Muscle of leg (tissue), 11 donors: Measurements from ENCODE around the gene SMAD3. TPM values are rescaled to one million over a fixed set of nuclear protein-coding genes. Genes with fewer than 3 reads are reported as not detected.

ENCODE experiments used
- DNase-seq: peaks from one replicate; pipeline ENCODE4 v3.0.0; 2013
- H3K27ac ChIP-seq: one replicate; pipeline ENCODE4 v1.5.1; 2013; ENCODE audit warnings: mild to moderate bottlenecking, low read length, control low read depth
- H3K27me3 ChIP-seq: one replicate; pipeline ENCODE4 v1.6.1; 2013; ENCODE audit warnings: low read length; ENCODE audit not compliant: control insufficient read depth, insufficient read depth
- H3K36me3 ChIP-seq: one replicate; pipeline ENCODE4 v1.6.1; 2013; ENCODE audit warnings: low read length; ENCODE audit not compliant: control insufficient read depth, insufficient read depth
- H3K4me1 ChIP-seq: one replicate; pipeline ENCODE4 v1.6.1; 2013; ENCODE audit warnings: low read length; ENCODE audit not compliant: control insufficient read depth, insufficient read depth
- H3K4me3 ChIP-seq: one replicate; pipeline ENCODE4 v1.5.1; 2013; ENCODE audit warnings: low read length, control low read depth
- H3K9me3 ChIP-seq: replicated peaks from 2 replicates; pipeline ENCODE4 v1.6.1; 2013; ENCODE audit warnings: low read depth, low read length; ENCODE audit not compliant: control insufficient read depth
- WGBS: methylation state at CpG from one replicate; pipeline ENCODE4 v1.1.5; 2013; ENCODE audit warnings: missing lambda C conversion rate; ENCODE audit not compliant: insufficient coverage; 5-methylcytosine and 5-hydroxymethylcytosine counted together
- polyA plus RNA-seq, 8 donors: library from polyadenylated mRNA; unstranded; fragments of 120-200 nt; gene quantifications; one replicate each; pipeline versions ENCODE4 v1.2.1 to v1.2.3, GENCODE V29; 2013; ENCODE audit warnings: inconsistent platforms in 1 of 8, low replicate concordance in 1 of 8; ENCODE audit not compliant: insufficient read length in 8 of 8, insufficient read depth in 1 of 8
- total RNA-seq: library from RNA; stranded (reverse); fragments of 120-200 nt; gene quantifications from one replicate; pipeline ENCODE4 v1.2.4, GENCODE V29; 2013

SMAD3 gene
- total and polyA plus RNA-seq, 9 donors = 18.3 to 34.0 (median 25.8) TPM

- H3K36me3 ChIP-seq = no peaks in the 10 kb centered on the region
- H3K9me3 ChIP-seq = no peaks in the 10 kb centered on the region
- H3K27me3 ChIP-seq = no peaks in the 10 kb centered on the region
- H3K4me1 ChIP-seq = peaks cover 33% of the 10 kb centered on the region
- no peak for DNase-seq
- no peak overlapping the region for H3K27ac ChIP-seq
- no peak overlapping the region for H3K4me3 ChIP-seq
- WGBS = no CpG with 5 or more reads among the region's 3 CpGs
Measured at GRCh38 chr15:67062369-67062985, 2.9 kb upstream of the SMAD3 start.

- 43% methylated on average over 18 of the region's 33 CpGs for WGBS
- Histone ChIP-seq H3K27me3 (no peaks in the 10 kb centered on the region), H3K4me1 (peaks cover 45% of the 10 kb centered on the region), H3K9me3 (no peaks in the 10 kb centered on the region), H3K36me3 (peaks cover 4% of the 10 kb centered on the region), H3K4me3 (peak overlapping the region; percentile 54), H3K27ac (peak overlapping the region; percentile 88)
- DNase-seq = peak; percentile 79
Measured at GRCh38 chr15:67063689-67064606, 1.5 kb upstream of the SMAD3 start.

GRCh38 chr15:67064607-67065530 is 533 bp upstream of the SMAD3 start:
- no peaks in the 10 kb centered on the region for H3K9me3 ChIP-seq
- H3K27ac ChIP-seq = peak overlapping the region; percentile 88
- H3K4me1 ChIP-seq = peaks cover 44% of the 10 kb centered on the region
- peaks cover 7% of the 10 kb centered on the region for H3K36me3 ChIP-seq
- DNase-seq = no peak
- H3K4me3 ChIP-seq = peak overlapping the region; percentile 93
- no peaks in the 10 kb centered on the region for H3K27me3 ChIP-seq
- WGBS = under 1% methylated on average over 67 of the region's 75 CpGs

DNA sequence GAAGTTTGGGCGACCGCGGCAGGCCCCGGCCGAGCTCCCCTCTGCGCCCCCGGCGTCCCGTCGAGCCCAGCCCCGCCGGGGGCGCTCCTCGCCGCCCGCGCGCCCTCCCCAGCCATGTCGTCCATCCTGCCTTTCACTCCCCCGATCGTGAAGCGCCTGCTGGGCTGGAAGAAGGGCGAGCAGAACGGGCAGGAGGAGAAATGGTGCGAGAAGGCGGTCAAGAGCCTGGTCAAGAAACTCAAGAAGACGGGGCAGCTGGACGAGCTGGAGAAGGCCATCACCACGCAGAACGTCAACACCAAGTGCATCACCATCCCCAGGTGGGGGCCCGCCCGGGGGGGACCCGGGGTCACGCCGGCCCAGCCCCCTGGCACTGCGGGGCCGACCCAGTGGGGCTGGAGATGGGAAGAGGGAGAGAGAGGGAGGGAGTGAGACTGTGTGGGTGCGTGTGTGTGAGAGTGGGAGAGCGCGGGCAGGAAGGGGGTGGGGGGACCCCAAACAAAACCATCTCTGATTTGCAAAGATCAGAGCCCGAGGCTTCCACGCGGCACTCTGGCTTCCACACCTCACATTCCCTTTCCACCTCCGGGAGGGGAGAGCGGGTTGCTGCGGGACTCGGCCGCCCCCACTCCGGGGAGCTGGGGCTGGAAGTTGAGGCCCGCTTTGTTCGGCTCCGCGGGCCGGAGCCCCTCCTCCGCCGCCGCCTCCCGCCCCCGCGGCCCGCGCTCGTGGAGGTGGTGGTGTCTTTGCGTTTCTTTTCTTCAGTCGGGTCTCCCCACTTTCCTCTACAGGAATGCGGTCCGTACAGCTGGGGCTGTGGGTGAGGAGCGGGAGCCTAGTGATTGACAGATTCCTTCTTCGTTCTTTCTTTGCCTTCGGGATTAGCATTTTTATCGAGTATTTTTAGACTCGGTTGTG is 898 bp downstream of the SMAD3 start:
- Histone ChIP-seq H3K4me1 (peaks cover 48% of the 10 kb centered on the region), H3K27me3 (no peaks in the 10 kb centered on the region), H3K27ac (peak overlapping the region; percentile 81), H3K36me3 (peaks cover 9% of the 10 kb centered on the region), H3K9me3 (no peaks in the 10 kb centered on the region), H3K4me3 (peak overlapping the region; percentile 93)
- DNase-seq = peak; percentile 61
- WGBS = 0% methylated on average over 49 of the region's 72 CpGs

GRCh38 chr15:67066959-67067853 is 1.8 kb downstream of the SMAD3 start:
- Histone ChIP-seq H3K27ac (peak overlapping the region; percentile 81), H3K4me3 (peak overlapping the region; percentile 93), H3K4me1 (peaks cover 48% of the 10 kb centered on the region), H3K36me3 (peaks cover 9% of the 10 kb centered on the region), H3K9me3 (no peaks in the 10 kb centered on the region), H3K27me3 (no peaks in the 10 kb centered on the region)
- WGBS = 8% methylated on average over 24 of the region's 28 CpGs
- peak; percentile 58 for DNase-seq

- no peak for DNase-seq
- peaks cover 12% of the 10 kb centered on the region for H3K36me3 ChIP-seq
- H3K4me3 ChIP-seq = peak overlapping the region; percentile 93
- no peaks in the 10 kb centered on the region for H3K27me3 ChIP-seq
- 14% methylated on average over 1 of the region's 3 CpGs for WGBS
- peak overlapping the region; percentile 81 for H3K27ac ChIP-seq
- peaks cover 52% of the 10 kb centered on the region for H3K4me1 ChIP-seq
- H3K9me3 ChIP-seq = no peaks in the 10 kb centered on the region
Measured at GRCh38 chr15:67067930-67068551, 2.6 kb downstream of the SMAD3 start.

- Histone ChIP-seq H3K9me3 (no peaks in the 10 kb centered on the region), H3K36me3 (peaks cover 14% of the 10 kb centered on the region), H3K27me3 (no peaks in the 10 kb centered on the region), H3K4me1 (peaks cover 45% of the 10 kb centered on the region), H3K4me3 (no peak overlapping the region), H3K27ac (no peak overlapping the region)
- WGBS = 40% methylated on average over 2 of the region's 6 CpGs
- DNase-seq = no peak
Measured at GRCh38 chr15:67068710-67069400, 3.5 kb downstream of the SMAD3 start.

DNA sequence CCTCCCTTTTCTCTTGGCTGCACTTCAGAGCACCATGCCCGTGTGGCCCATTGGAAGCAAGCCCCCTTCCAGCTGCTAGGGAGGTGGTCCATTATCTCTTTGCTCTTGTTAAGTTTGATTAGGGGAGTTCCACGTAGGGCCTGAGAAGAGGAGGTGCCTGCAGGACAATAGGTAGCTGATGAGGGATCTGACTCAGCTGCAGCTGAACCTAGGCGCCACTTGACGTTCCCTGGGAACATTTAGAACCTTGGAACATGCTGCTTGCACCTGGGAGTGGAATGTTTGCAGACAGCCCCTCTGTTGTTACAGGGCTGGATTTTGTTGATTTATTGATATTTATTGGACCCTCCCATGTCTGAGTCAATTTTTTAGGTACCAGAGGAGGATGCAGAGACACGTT is 4.7 kb downstream of the SMAD3 start:
- Histone ChIP-seq H3K27ac (no peak overlapping the region), H3K36me3 (peaks cover 17% of the 10 kb centered on the region), H3K27me3 (no peaks in the 10 kb centered on the region), H3K9me3 (no peaks in the 10 kb centered on the region), H3K4me3 (no peak overlapping the region), H3K4me1 (peaks cover 33% of the 10 kb centered on the region)
- 63% methylated on average over 3 of the region's 5 CpGs for WGBS
- DNase-seq = no peak
